ENCODE data around the gene OPN3. TPM values are rescaled to one million over a fixed set of nuclear protein-coding genes. Genes with fewer than 3 reads are reported as not detected.

Gene OPN3
- total and polyA plus RNA-seq, 2 of the 4 experiments (the other 2 are of a cell fraction), result 16.4 to 21.9 TPM

DNA sequence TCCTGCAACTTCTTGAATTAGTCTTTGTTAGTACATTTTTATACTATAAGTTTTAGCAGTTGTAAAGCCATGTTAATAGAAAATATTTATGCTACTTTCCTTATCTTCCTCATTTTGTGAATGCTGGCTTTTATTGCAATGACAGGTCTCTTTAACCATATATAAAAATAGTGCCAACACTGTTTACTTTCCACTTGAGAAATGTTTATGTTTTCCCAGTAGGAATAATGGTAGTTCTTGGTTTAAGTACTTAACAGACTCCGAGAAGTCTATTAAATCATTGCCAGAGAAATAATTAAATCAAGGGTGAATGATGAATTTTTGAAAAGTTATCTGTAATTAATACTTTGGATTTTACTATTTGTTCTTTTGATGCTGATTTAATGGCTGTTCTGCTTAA lies 9.7 kb downstream of the OPN3 start:
- DNase-seq (no peak), ATAC-seq (ENCODE audit: low read depth) (no peak)
- POLR2A ChIA-PET (ENCODE audit: unreplicated experiment), result no interaction called here
- Histone ChIP-seq H3K36me3 (ENCODE audit: control insufficient read depth, insufficient read depth, low read length) (peaks cover 5% of the 10 kb centered on the region), H2BK20ac (ENCODE audit: low read depth, low read length) (no peak overlapping the region), H4K8ac (ENCODE audit: low read depth in 2 of 2, low read length in 2 of 2) (no peak overlapping the region), H3K27me3 (ENCODE audit: control insufficient read depth, insufficient read depth, low read length) (no peaks in the 10 kb centered on the region), H3K4me2 (ENCODE audit: low read depth, low read length) (no peak overlapping the region), H3K4me3 (ENCODE audit: insufficient read depth, low read depth, low read length) (no peak overlapping the region), H2AK5ac (ENCODE audit: low read depth, low read length) (no peak overlapping the region), H3K23ac (ENCODE audit: low read depth, low read length) (no peak overlapping the region), H3K14ac (replicated peaks; ENCODE audit: low read depth, low read length) (no peak overlapping the region), H2AFZ (replicated peaks; ENCODE audit: low read length, poor library complexity) (no peak overlapping the region), H2AK9ac (replicated peaks; ENCODE audit: low read depth, low read length, poor library complexity) (no peak overlapping the region), H3K4ac (ENCODE audit: low read depth, low read length) (no peak overlapping the region), H3K9me3 (ENCODE audit: control insufficient read depth, insufficient read depth, low read length) (no peaks in the 10 kb centered on the region), H4K20me1 (ENCODE audit: insufficient read depth, low read length) (no peaks in the 10 kb centered on the region), H3K9ac (ENCODE audit: low read depth, low read length) (no peak overlapping the region), H3K56ac (ENCODE audit: extremely low read depth, insufficient read depth, low read length) (no peak overlapping the region), H2BK15ac (ENCODE audit: low read depth, low read length) (no peak overlapping the region), H3K79me1 (ENCODE audit: low read depth in 1 of 2, low read length in 2 of 2) (peaks cover 4 to 15% of the 10 kb centered on the region in 2 experiments; a peak in 3 of 4 replicates), H4K5ac (ENCODE audit: low read depth, low read length) (no peak overlapping the region), H2BK5ac (ENCODE audit: low read depth, low read length, poor library complexity, severe bottlenecking) (no peak overlapping the region), H3K9me1 (ENCODE audit: insufficient read depth, low read length) (no peaks in the 10 kb centered on the region), H3K27ac (ENCODE audit: insufficient read depth, low read length) (no peak overlapping the region), H4K91ac (ENCODE audit: insufficient read depth, low read depth, low read length) (no peak overlapping the region), H3K4me1 (ENCODE audit: control insufficient read depth, insufficient read depth, low read length) (peaks cover 2% of the 10 kb centered on the region), H3K18ac (ENCODE audit: low read depth, low read length) (no peak overlapping the region), H2BK120ac (ENCODE audit: low read depth, low read length) (no peak overlapping the region)
- intact Hi-C loops (cut with micrococcal nuclease) (no loop called here), dilution Hi-C loops (cut with HindIII; ENCODE audit: low sequenced_read_pairs, unreplicated experiment) (no loop called here), in situ Hi-C loops (cut with MboI; ENCODE audit: low sequenced_read_pairs) (no loop called here)
- BruUV-seq (replicated peaks), result no TSS peak
- WGBS, 2 experiments (ENCODE audit: extremely low coverage in 2 of 2, insufficient read length in 1 of 2), result no CpG with 5 or more reads among the region's 1 CpG
- TF ChIP-seq RAD21 (IDR thresholded peaks at IDR 0.05; ENCODE audit: low read length), result no peak
- TF ChIP-seq NFE2L2 (IDR thresholded peaks at IDR 0.05; ENCODE audit: low read depth, low read length), result no peak
- TF ChIP-seq MAZ (IDR thresholded peaks at IDR 0.05; ENCODE audit: borderline replicate concordance, low read depth, low read length), result no peak
- TF ChIP-seq RFX5 (IDR thresholded peaks at IDR 0.05; ENCODE audit: low read depth, low read length), result no peak
- no peak for TF ChIP-seq FOS (IDR thresholded peaks at IDR 0.05; ENCODE audit: low read depth, low read length)
- TF ChIP-seq, protein P1, sequence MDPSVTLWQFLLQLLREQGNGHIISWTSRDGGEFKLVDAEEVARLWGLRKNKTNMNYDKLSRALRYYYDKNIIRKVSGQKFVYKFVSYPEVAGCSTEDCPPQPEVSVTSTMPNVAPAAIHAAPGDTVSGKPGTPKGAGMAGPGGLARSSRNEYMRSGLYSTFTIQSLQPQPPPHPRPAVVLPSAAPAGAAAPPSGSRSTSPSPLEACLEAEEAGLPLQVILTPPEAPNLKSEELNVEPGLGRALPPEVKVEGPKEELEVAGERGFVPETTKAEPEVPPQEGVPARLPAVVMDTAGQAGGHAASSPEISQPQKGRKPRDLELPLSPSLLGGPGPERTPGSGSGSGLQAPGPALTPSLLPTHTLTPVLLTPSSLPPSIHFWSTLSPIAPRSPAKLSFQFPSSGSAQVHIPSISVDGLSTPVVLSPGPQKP (IDR thresholded peaks at IDR 0.05; ENCODE audit: borderline replicate concordance, low read depth, low read length), result no peak
- no peak for TF ChIP-seq BHLHE40 (IDR thresholded peaks at IDR 0.05; ENCODE audit: low read depth, low read length)
- TF ChIP-seq SMC3 (IDR thresholded peaks at IDR 0.05; ENCODE audit: low read depth, low read length), result no peak
- TF ChIP-seq, protein P2, sequence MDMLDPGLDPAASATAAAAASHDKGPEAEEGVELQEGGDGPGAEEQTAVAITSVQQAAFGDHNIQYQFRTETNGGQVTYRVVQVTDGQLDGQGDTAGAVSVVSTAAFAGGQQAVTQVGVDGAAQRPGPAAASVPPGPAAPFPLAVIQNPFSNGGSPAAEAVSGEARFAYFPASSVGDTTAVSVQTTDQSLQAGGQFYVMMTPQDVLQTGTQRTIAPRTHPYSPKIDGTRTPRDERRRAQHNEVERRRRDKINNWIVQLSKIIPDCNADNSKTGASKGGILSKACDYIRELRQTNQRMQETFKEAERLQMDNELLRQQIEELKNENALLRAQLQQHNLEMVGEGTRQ (IDR thresholded peaks at IDR 0.05; ENCODE audit: low read depth, low read length), result no peak
- TF ChIP-seq CEBPB (IDR thresholded peaks at IDR 0.05; ENCODE audit: low read depth, low read length), result no peak
- TF ChIP-seq MXI1 (IDR thresholded peaks at IDR 0.05; ENCODE audit: borderline replicate concordance, low read depth, low read length), result no peak
- CTCF ChIA-PET, result interaction anchor here (1.0 kb wide), 1 partner anchor 20 kb away, joined by 4 read pairs; no protein-coding TSS in a partner anchor

Data from IMR-90 (cell line).